Mucosa of stomach (tissue), 1 donor: ENCODE results near the gene SRRT.

Experiments used
- H3K27me3 ChIP-seq: one replicate; pipeline ENCODE4 v1.7.0; 2013; ENCODE audit warnings: mild to moderate bottlenecking, low read length; ENCODE audit not compliant: control insufficient read depth, insufficient read depth
- H3K36me3 ChIP-seq: one replicate; pipeline ENCODE4 v1.7.0; 2013; ENCODE audit warnings: low read length; ENCODE audit not compliant: control insufficient read depth, insufficient read depth
- H3K4me1 ChIP-seq: one replicate; pipeline ENCODE4 v1.7.0; 2013; ENCODE audit warnings: mild to moderate bottlenecking, low read length; ENCODE audit not compliant: control insufficient read depth, insufficient read depth
- H3K4me3 ChIP-seq: one replicate; pipeline ENCODE4 v1.7.0; 2013; ENCODE audit warnings: low read length
- H3K9ac ChIP-seq: one replicate; pipeline ENCODE4 v1.7.0; 2013; ENCODE audit warnings: mild to moderate bottlenecking, low read length, moderate library complexity
- H3K9me3 ChIP-seq: one replicate; pipeline ENCODE4 v1.7.0; 2013; ENCODE audit warnings: mild to moderate bottlenecking, low read length, moderate library complexity; ENCODE audit not compliant: control insufficient read depth
- donor health status: Pancreatic carcinoma.

The SRRT gene

GRCh38 chr7:100860702-100861615, 13.9 kb upstream of the SRRT start:
- Histone ChIP-seq H3K9me3 (no peaks in the 10 kb centered on the region), H3K4me1 (peaks cover 9% of the 10 kb centered on the region), H3K27me3 (no peaks in the 10 kb centered on the region), H3K36me3 (no peaks in the 10 kb centered on the region), H3K9ac (no peak overlapping the region), H3K4me3 (no peak overlapping the region)

- H3K36me3 ChIP-seq: no peaks in the 10 kb centered on the region
- H3K4me1 ChIP-seq: peaks cover 15% of the 10 kb centered on the region
- no peaks in the 10 kb centered on the region for H3K9me3 ChIP-seq
- H3K9ac ChIP-seq: no peak overlapping the region
- no peak overlapping the region for H3K4me3 ChIP-seq
- H3K27me3 ChIP-seq: no peaks in the 10 kb centered on the region
Measured at GRCh38 chr7:100861616-100861985, 13.3 kb upstream of the SRRT start.

- H3K4me3 ChIP-seq: no peak overlapping the region
- no peaks in the 10 kb centered on the region for H3K36me3 ChIP-seq
- H3K9me3 ChIP-seq: no peaks in the 10 kb centered on the region
- H3K4me1 ChIP-seq: peaks cover 25% of the 10 kb centered on the region
- H3K9ac ChIP-seq: no peak overlapping the region
- H3K27me3 ChIP-seq: no peaks in the 10 kb centered on the region
Measured at GRCh38 chr7:100863406-100863950, 11.4 kb upstream of the SRRT start.

GRCh38 chr7:100864263-100864845, 10.5 kb upstream of the SRRT start:
- Histone ChIP-seq H3K27me3 (no peaks in the 10 kb centered on the region), H3K9me3 (no peaks in the 10 kb centered on the region), H3K9ac (no peak overlapping the region), H3K4me3 (no peak overlapping the region), H3K36me3 (no peaks in the 10 kb centered on the region), H3K4me1 (peaks cover 25% of the 10 kb centered on the region)

- peaks cover 25% of the 10 kb centered on the region for H3K4me1 ChIP-seq
- no peaks in the 10 kb centered on the region for H3K9me3 ChIP-seq
- H3K36me3 ChIP-seq: no peaks in the 10 kb centered on the region
- H3K4me3 ChIP-seq: no peak overlapping the region
- H3K27me3 ChIP-seq: no peaks in the 10 kb centered on the region
- peak overlapping the region; percentile 96 for H3K9ac ChIP-seq
Measured at GRCh38 chr7:100865372-100865911, 9.5 kb upstream of the SRRT start.

- Histone ChIP-seq H3K4me1 (peaks cover 25% of the 10 kb centered on the region), H3K36me3 (no peaks in the 10 kb centered on the region), H3K4me3 (peak overlapping the region; percentile 69), H3K9ac (peak overlapping the region; percentile 96), H3K27me3 (no peaks in the 10 kb centered on the region), H3K9me3 (no peaks in the 10 kb centered on the region)
Measured at GRCh38 chr7:100865938-100866728, 8.8 kb upstream of the SRRT start.

GRCh38 chr7:100866729-100867039, 8.2 kb upstream of the SRRT start:
- H3K27me3 ChIP-seq: no peaks in the 10 kb centered on the region

GRCh38 chr7:100867040-100867775, 7.7 kb upstream of the SRRT start, which contains the start of gene TRIP6:
Gene TRIP6, plus strand, starts transcription at chr7:100867387. Its CDS starts 111 bp downstream, at chr7:100867498.
- Histone ChIP-seq H3K27me3 (no peaks in the 10 kb centered on the region), H3K4me3 (peak within 1 kb of the TSS; percentile 69), H3K9me3 (no peaks in the 10 kb centered on the region), H3K4me1 (peaks cover 25% of the 10 kb centered on the region), H3K9ac (peak within 1 kb of the TSS; percentile 96), H3K36me3 (no peaks in the 10 kb centered on the region)

More at GRCh38 chr7:100866729-100867039, 8.2 kb upstream of the SRRT start:
- peak overlapping the region; percentile 69 for H3K4me3 ChIP-seq
- peaks cover 25% of the 10 kb centered on the region for H3K4me1 ChIP-seq
- H3K36me3 ChIP-seq: no peaks in the 10 kb centered on the region
- H3K9me3 ChIP-seq: no peaks in the 10 kb centered on the region
- H3K9ac ChIP-seq: peak overlapping the region; percentile 96

- H3K4me3 ChIP-seq: peak overlapping the region; percentile 69
- H3K36me3 ChIP-seq: no peaks in the 10 kb centered on the region
- H3K4me1 ChIP-seq: peaks cover 25% of the 10 kb centered on the region
- H3K9ac ChIP-seq: peak overlapping the region; percentile 96
- no peaks in the 10 kb centered on the region for H3K27me3 ChIP-seq
- H3K9me3 ChIP-seq: no peaks in the 10 kb centered on the region
Measured at GRCh38 chr7:100867776-100868485, 7.0 kb upstream of the SRRT start.

GRCh38 chr7:100873599-100874299, 1.2 kb upstream of the SRRT start:
- Histone ChIP-seq H3K4me1 (peaks cover 26% of the 10 kb centered on the region), H3K9ac (peak overlapping the region; percentile 96), H3K27me3 (no peaks in the 10 kb centered on the region), H3K4me3 (peak overlapping the region; percentile 97), H3K9me3 (no peaks in the 10 kb centered on the region), H3K36me3 (no peaks in the 10 kb centered on the region)
